ENCODE results near the gene SH2B3.
"Not testable (repeated sequence)": the region's sequence is repeated elsewhere in the genome, so short reads cannot be mapped to it uniquely, and the experiment has no call there.

Gene SH2B3

DNA sequence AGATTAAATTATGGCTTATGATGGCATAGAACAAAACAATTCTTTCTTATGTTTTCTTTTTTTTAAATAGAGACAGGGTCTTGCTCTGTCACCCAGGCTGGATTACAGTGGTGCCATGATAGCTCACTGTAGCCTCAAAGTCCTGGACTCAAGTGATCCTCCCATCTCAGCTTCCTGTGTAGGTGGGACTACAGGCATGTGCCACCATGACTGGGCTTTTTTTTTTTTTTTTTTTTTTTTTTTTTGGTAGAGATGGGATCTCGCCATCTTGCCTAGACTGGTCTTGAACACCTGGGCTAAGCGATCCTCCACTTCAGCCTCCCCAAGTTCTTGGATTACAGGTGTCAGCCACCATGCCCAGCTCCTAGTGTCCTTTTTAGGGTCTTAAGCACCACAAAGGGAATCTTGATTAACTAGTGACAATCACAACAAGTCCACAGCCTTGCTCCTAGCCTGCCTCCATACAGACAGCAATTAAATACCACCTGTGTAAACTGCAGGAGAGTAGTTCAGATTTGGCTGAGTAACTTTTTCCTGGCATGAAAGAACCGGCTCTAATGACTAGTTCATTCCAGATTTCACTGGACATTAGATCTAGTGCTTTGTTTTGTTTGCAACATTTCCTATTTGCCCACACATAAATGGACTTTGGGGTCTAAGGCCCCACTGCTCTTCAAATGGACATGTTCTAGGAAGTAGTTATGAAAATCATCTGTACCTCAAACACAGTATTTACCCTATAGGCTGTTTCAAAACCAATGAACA, 61.6 kb downstream of the SH2B3 start:
- no peak for DNase-seq

DNA sequence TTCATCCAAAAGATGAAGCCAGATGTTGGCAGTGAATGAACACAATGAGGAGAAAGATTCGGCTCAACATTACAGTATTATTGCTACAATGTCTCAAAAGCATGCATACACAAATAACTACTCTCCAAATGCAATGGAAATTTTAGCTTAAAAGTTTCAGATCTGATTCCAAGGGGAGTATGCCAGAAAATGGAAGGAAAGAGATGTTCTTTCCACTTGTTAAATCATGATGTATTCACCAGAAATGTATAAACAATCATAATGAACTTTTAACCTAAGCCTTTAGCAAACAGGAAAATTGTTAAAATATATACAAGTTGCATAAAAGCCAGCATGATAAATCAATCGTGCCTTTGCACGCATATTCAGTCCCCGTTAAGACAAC, 62.1 kb downstream of the SH2B3 start:
- no peak for DNase-seq

DNA sequence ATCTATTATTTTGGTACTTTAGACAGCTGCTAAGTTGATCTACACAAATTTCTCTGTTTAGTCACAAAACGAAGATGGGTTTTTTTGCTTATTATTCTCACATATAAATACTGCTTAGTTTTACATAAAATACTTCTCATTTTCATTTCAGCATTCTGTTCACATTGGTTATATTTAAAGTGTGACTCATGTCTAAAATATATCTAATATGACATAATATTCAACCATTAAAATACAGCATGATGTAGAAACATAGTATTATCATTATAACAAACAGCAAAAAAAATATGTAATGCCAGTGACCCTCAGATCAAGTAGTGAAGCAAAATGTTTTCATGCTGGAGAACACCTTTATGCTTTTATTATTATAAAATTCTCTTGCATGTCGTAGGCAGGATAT, 63.7 kb downstream of the SH2B3 start:
- no peak for DNase-seq

DNA sequence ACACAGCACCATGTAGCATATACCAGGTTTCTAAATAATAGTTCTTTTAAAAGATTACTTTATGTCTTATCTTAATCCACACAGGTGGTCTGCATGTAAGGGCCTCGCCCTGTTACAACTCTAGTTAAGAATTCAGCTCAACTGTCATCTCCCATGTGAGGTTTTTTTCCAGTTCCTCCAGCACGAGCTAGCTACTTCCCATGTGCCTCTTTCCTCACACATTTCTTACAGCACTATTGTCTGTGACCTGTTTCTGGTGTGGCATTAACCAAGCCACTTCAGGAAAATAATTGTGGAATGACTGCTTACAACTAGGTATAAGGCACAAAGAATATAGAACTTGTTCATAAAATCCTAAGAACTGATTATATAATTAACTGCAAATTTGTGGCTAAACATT, 65.5 kb downstream of the SH2B3 start:
- no peak for DNase-seq

DNA sequence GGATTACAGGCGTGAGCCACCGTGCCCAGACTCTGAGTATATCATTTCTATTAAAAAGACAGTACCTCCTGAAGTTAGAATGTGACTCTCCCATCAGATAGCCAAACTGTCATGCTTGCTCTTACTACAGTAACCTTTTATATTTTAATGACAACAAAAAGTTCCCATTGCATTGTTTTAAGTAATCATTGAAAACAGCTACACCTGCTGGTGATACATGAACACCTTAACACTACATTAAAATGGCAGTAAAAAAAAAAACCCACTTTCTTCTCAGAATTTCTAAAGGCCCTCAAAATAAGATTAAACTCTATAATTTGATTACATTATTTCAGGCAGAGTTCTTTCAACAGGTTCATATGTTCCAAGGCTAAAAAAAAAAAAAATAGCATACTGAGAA, 76.7 kb downstream of the SH2B3 start:
- no peak for DNase-seq

DNA sequence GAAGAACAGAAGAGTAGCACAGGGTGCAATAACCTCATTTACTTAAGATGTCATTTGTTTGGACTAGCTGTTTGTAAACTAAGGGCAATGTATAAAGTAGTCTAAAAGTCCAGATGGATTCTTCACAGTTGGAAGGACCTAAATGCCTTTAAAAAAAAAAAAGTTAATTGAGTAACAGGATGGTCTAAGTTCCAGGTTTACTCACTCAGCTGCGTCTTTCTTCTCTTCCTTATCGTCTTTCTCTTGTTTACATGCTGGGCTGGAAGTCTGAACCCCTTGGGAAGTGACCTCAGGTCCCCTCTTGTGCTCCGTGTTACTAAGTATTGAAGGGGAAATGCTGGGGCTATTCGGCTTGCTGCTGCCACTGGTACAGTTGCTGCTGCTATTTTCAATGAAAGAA, 82.5 kb downstream of the SH2B3 start:
- peak in 1 of 2 experiments; percentile 17 for DNase-seq

DNA sequence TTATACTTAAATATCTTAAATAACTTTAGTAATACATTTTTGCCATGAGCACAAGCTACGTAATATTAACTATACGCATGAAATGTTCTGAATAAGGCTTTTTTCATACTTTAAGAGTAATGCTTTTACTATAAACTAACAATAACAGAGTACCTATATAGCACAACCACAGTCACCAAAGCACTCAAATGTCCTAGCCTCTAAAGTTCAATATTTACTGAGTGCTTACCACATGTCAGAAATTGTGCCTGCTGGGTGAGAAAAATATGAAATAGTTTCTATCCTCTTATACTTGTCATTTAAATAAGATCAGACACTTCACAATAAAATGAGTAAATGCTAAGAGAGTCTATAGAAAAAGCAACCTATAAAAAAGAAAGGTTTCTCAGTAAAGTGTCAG, 83.1 kb downstream of the SH2B3 start:
- no peak for DNase-seq

DNA sequence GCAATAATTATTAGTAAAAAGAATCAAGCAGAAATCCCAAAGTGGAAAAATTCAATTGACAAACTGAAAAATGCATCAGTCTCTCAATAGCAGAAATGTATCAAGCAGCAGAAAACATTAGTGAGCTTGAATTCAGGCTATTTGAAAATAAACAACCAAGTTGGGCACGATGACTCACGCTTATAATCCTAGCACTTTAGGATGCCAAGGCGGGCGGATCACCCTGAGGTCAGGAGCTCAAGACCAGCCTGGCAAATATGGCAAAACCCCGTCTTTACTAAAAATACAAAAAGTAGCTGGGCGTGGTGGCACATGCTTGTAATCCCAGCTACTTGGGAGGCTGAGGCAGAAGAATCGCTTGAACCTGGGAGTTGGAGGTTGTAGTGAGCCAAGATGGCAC, 87.3 kb downstream of the SH2B3 start:
- DNase-seq = not testable (repeated sequence)

DNA sequence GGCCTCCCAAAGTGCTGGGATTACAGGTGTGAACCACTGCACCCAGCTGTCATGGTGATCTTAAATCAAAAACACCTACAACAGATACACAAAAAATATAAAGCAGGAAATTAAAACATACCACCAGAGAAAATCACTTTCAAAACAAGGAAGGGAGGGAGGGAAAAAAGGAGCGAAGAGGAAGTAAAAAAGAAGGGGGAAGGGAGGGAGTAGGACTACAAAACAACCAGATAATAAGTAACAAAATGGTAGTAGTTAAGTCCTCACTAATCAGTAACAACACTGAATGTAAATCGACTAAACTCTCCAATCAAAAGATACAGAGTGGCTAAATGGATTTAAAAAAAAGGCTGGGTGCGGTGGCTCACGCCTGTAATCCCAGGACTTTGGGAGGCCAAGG, 89.0 kb downstream of the SH2B3 start:
- DNase-seq = no peak

Measured in NCI-H446 (cell line).